GM19468 (cell line): Measurements from ENCODE around the gene SHROOM1.

Experiments
- ATAC-seq: cut with Tn5 transposase; IDR thresholded peaks from one replicate; pipeline ENCODE4 v1.9.1; 2021; ENCODE audit warnings: mild to moderate bottlenecking, moderate library complexity, moderate number of reproducible peaks; ENCODE audit not compliant: unreplicated experiment; ENCODE audit errors: extremely low read depth

SHROOM1 gene

DNA sequence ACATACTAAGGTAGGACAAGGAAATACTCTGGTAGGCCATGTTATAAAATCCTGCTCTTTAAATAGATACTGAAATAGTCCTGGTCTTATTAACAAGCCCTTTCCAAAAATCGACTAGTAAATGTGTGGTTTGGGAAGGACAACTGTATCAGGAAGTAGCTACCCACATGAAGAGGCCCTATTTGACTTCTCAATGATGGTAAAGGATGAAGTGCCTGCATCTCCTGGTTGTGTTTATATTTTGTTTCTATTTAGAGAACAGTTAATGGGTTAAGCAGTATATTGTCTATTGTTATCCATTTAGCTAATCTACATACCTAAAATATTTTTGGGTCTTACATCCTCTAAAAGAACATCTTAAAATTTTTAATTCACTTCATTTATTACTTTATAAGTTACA lies 23.3 kb upstream of the SHROOM1 start:
- ATAC-seq, result no peak

- ATAC-seq, result no peak
These were observed 22.9 kb upstream of the SHROOM1 start for GRCh38 chr5:132853323-132853722.

DNA sequence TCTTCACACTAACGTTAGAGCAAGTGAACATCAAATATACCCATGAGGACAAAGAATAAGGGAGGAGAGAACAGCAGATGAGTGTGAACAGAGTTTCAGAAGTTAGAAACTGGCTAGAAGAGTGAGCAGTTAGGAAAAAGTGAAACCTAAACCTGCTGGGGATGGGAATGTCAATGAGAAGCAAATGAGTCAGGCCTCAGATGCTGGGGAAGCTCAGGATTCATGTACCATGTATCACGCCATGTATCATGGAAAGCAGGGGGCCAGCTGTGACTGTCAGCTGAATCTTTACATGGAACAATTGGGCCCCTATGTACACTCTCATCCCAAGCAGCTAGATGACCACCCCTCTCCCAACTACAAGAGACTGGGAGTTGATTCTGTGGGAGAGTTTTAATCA lies 19.6 kb upstream of the SHROOM1 start:
- ATAC-seq, result no peak

DNA sequence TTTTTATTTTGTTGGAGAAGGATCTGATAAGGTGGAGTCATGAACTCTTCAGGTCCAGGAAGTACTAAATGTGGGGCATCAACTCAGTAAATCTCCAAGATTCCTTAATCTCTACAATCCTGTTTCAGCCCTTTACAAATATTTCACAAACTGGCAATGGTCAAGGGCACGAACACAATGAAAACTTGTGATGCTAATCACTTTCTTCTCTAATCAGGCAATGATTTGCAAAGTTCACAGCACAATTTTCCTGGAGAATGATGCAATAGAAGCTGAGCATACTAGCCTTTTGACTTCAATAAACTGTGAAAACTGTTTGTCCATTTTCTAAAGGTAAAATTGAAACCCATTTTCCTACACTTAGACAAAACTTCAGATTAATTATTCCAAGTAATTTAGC lies 18.9 kb upstream of the SHROOM1 start:
- ATAC-seq, result no peak

DNA sequence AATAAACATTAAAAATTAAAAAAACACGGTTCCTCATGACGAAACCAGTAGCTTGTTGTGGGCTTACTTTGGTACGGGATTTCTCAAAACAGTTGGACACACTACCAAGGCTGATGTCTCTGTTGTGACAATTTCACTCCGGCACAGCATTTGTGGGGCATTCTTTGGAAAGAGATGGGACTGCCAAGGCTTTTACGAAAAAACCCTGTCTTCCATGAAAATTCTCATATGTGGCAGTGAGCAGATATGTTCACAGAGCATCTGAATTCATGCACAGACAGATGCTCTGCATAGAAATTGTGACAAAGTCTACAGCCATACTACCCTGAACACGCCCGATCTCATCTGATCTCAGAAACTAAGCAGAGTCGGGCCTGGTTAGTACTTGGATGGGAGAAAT lies 17.8 kb upstream of the SHROOM1 start:
- no peak for ATAC-seq

DNA sequence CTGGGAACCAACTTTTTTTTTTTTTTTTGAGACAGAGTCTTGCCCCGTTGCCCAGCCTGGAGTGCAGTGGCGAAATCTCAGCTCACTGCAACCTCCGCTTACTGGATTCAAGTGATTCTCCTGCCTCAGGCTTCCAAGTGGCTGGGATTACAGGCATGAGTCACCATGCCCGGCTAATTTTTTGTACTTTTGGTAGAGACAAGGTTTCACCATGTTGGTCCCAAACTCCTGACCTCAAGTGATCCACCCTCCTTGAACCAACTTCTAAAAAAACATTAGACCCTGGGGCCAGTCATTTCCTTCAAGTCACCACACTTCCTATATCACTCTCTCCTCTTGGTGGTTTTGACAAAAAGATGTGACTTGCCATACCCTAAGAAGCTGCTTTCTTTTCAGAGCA lies 10.9 kb upstream of the SHROOM1 start:
- ATAC-seq, result no peak

DNA sequence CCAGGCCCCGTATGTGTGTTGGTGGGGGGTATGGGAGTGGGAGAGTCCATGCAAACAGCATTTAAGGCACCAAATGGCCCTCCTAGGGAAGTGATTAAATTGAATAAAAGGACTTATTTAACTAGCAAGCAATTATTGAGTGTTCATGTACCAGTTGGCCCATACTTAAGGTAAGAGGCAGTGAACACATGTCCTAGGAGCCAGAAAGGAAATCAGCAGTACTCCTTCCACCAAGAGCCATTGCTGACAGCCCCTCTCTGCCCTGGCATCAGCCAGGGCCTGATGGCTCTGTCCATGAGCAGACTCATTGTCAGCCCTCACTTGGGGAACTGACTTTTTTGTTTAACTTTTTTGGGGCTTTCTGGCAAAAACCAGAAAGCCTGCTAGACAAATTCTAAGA lies 10.4 kb upstream of the SHROOM1 start:
- ATAC-seq, result no peak

GRCh38 chr5:132840313-132840712 lies 9.9 kb upstream of the SHROOM1 start:
- no peak for ATAC-seq

DNA sequence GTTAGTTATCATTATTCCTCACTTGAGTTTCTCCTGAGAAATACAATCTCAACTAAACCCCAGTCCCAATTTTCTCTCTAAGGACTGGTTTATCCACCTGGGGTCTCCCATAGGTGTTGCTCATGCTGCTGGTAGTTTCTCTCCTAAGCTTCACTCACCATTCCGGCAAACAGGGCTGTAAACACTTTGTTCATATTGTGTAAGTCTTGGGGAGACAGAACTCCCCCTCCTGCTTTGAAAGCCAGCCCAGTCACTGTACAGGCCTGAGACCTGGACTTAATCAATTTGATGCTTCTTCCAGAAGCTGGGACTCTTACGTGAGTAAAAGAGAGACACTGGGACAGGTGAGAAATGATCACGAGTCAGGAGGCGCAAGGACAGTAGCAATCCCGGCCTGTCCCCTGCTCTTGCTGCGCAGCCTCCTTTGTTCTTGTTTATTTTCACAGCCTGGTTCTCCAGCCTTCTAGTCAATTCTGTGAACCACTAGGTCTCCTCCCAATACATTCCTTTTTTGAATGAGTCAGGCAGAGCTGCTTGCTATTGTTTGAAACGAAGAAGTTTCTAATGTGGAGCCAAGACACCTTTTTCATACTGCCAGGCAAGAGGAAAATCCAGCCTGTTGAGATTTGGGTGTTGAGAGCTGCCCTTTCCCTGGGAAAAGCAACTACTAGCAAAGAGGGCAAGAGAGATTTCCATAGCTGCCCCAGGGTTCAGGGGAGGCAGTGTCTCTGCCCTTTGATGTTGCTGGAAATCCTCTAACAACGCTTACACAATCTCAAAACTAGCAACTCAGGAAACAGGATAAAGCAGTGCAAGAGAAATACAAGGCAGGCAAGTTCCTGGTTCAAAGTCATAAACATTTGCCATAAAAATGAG lies 9.2 kb upstream of the SHROOM1 start:
- ATAC-seq, result no peak

- no peak for ATAC-seq
These were observed 8.3 kb upstream of the SHROOM1 start for GRCh38 chr5:132838516-132839282.

DNA sequence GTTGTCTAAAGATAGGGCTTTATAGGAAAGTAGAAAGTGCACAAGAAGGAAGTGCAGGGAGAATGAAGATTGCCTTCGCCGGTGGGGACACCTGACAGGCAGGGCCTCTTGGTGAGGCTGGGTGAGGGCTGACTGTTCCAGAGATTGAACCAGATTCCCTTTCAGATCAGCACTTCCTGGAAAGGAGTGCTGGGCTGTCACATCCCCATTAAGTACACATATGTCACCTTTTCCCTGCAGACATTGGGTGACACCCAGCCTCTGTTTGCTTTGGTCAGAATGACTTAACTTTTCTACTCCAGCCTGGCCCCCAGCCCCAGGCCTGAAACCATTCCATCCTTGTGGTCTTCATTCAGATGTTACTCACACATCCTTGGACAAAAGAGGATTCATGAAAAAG lies 7.4 kb upstream of the SHROOM1 start:
- no peak for ATAC-seq

- no peak for ATAC-seq
These were observed 6.4 kb upstream of the SHROOM1 start for GRCh38 chr5:132836852-132837251.

- no peak for ATAC-seq
These were observed 3.6 kb upstream of the SHROOM1 start for GRCh38 chr5:132834057-132834456.

DNA sequence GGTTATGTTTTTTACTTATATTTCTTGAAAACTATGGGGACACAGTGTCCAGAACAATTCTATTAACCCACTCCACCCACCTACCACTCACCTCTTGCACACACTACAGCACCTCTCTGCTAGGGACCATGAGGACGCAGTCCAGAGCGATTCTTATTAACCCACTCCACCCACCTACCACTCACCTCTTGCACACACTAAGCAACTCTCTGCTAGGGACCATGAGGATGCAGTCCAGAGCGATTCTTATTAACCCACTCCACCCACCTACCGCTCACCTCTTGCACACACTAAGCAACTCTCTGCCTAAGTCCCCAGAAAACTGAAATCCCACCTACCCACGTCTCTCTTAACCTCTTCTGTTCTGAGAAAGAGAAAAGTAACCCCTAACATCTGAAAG lies 2.2 kb upstream of the SHROOM1 start:
- ATAC-seq, result no peak

DNA sequence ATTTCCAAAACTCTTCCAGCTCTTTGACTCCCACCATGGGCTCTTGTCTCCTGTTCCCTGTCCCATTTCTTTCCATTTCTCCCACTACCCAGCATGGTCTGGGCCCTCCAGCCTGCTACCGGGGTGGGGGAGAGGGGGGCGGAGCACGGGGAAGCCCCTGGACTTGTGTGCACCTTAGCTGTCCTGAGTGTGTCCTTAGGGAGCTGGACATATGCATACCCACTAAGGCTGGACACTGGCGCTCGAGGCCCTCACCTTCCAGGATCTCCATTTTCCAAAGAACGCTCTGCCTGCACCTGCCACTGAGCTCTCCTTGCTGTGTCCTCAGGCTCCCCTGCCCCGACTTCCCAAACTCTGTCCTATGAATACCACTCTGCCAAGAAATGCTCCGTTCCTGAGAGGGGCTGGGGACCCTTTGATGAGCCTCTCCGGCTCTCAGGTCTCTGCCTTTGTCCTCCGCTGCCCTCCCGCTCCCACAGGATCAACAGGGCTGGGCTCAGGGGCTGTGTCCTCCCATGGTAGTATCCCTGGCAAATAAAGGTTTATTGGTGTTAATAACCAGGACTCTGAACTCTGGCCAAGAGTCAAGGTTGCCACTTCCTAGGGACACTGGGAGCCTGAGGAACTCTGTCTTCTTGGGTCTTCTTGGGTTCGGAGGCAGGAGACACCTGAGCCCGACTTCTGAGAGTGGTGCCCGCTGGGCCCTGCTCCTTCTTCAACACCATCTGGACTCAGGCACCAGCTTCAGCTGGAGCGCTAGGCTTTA lies 831 bp upstream of the SHROOM1 start:
- ATAC-seq, result no peak

- peak; percentile 71 for ATAC-seq
These were observed 558 bp downstream of the SHROOM1 start for GRCh38 chr5:132829742-132830435.

DNA sequence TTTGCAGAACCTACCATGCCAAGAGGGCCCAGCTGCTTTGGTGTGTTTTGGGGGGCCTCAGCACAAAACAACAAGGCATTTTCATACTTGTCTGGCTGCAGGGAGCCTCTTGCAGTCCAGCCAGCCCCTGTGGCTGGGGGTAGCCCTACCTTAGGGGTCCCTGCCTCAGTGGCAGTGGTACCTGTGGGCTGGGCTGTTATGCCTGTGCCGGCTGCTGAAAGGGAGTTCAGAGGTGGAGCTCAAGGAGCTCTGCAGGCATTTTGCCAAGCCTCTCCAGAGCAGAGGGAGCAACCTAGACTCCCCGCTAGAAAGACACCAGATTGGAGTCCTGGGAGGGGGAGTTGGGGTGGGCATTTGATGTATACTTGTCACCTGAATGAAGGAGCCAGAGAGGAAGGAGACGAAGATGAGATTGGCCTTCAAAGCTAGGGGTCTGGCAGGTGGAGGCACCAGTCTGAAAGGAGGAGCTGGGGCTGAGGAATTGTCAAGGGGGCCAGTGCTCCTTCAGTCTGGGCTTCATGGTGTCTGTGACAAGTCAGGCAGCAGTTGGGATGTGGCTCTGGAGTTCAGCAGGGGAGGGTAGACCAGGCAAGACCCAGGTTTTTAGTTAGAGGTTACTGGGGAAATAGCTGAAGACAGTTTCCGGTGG lies 1.5 kb downstream of the SHROOM1 start:
- ATAC-seq, result no peak

DNA sequence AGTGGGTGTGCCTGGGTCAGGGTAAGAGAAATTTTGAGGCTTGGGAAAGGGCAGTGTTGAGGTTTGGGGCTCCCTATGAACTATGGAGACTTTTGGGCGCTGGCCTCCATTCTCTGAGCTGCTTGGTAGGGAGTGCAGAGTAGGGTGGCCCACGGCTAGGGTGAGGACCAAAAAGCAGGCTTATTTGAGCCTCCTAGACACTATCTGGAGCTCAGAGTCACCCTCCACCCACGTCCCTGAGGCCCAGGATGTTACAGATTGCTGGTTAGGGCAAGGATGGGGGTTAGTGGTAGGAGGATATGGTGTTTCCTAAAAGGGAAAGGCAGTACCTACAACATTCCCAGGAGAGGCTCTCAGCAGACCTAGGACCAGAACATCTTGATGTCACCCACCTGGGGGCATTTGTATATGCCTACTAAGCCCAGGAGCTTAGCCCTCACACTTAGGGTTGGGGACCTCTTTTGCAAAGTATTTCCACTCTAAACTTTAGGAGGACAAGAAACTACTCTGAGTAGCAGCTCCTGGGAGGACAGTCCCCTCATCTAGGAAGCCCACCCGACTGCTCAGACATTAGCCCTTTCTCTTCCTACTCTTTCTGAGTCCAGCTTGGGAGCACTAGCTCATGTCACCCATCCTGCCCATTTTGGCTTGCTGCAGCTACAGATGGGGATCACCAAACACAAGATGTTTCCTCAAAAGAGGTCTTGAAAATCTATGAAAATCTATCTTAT lies 2.3 kb downstream of the SHROOM1 start:
- ATAC-seq, result no peak

- ATAC-seq, result no peak
These were observed 3.9 kb downstream of the SHROOM1 start for GRCh38 chr5:132826424-132827082.
